ENCODE data around the gene DYSF. TPM values are rescaled to one million over a fixed set of nuclear protein-coding genes. Genes with fewer than 3 reads are reported as not detected.

DYSF gene
- total RNA-seq, 1 experiment from 2014 or later = 0.89 TPM

- ATAC-seq = no peak
- no peaks in the 10 kb centered on the region for H3K36me3 ChIP-seq (ENCODE audit: control insufficient read depth in 1 of 2, insufficient read depth in 2 of 2, low read length in 2 of 2)
- intact Hi-C loops (cut with micrococcal nuclease) = no loop called here
- no TSS peak for BruUV-seq (replicated peaks)
- H3K4me2 ChIP-seq (ENCODE audit: low read length) = no peak overlapping the region
- no peaks in the 10 kb centered on the region for H3K9me2 ChIP-seq (ENCODE audit: insufficient read depth)
- RAD21 ChIA-PET (ENCODE audit: low non-redundant PET in 1 of 2, low total read pairs in 2 of 2, uncharacterized antibody in 2 of 2, unreplicated experiment in 2 of 2) = interaction anchor here in 1 of 2 experiments (0.7 kb wide), 1 partner anchor 1188 kb away, joined by 5 read pairs; no protein-coding TSS in a partner anchor
- TF ChIP-seq ZNF274 (IDR thresholded peaks at IDR 0.05; ENCODE audit: low read depth, low read length) (no peak), SIN3A (IDR thresholded peaks at IDR 0.05; ENCODE audit: low read depth) (no peak), MAX (IDR thresholded peaks at IDR 0.05) (no peak), TCF7L2 (IDR thresholded peaks at IDR 0.05; ENCODE audit: borderline replicate concordance, extremely low read depth, insufficient read depth, insufficient read length) (no peak), EZH2phosphoT487 (IDR thresholded peaks at IDR 0.05; ENCODE audit: borderline replicate concordance) (no peak)
- CTCF ChIA-PET = no interaction called here
- H3K27ac ChIP-seq (ENCODE audit: low read depth, low read length) = no peak overlapping the region
- H3K9ac ChIP-seq (ENCODE audit: low read length) = no peak overlapping the region
- no peak overlapping the region for H3K4me3 ChIP-seq (replicated peaks in 1 of 2; ENCODE audit: low read depth in 1 of 2, low read length in 2 of 2)
- no peak for DNase-seq (ENCODE audit: low read depth, low spot score)
- H3K27me3 ChIP-seq (ENCODE audit: insufficient read depth, low read length) = no peaks in the 10 kb centered on the region
- no peaks in the 10 kb centered on the region for H4K20me1 ChIP-seq (ENCODE audit: insufficient read depth)
- no peak overlapping the region for H2AFZ ChIP-seq (ENCODE audit: low read depth, low read length, poor library complexity, severe bottlenecking)
- POLR2A ChIA-PET = no interaction called here
- no peaks in the 10 kb centered on the region for H3K79me2 ChIP-seq (ENCODE audit: insufficient read depth, low read length)
- H3K9me3 ChIP-seq (ENCODE audit: control insufficient read depth in 1 of 2, insufficient read depth in 1 of 2, low read depth in 1 of 2, low read length in 2 of 2) = no peaks in the 10 kb centered on the region
- no peaks in the 10 kb centered on the region for H3K4me1 ChIP-seq (ENCODE audit: control insufficient read depth in 1 of 2, insufficient read depth in 2 of 2, low read length in 2 of 2)
These were observed 142.7 kb downstream of the DYSF start for GRCh38 chr2:71596011-71596410.

GRCh38 chr2:71597756-71598155 is 144.4 kb downstream of the DYSF start:
- TF ChIP-seq CEBPB (IDR thresholded peaks at IDR 0.05; ENCODE audit: low read depth) = no peak
- no peak for TF ChIP-seq RAD21 (IDR thresholded peaks at IDR 0.05; ENCODE audit: low read depth)
- no peak for TF ChIP-seq JUND (IDR thresholded peaks at IDR 0.05)
- no peak for TF ChIP-seq ELF1 (IDR thresholded peaks at IDR 0.05; ENCODE audit: borderline replicate concordance, low read depth)
- no peak for TF ChIP-seq ZFX (IDR thresholded peaks at IDR 0.05)
- TF ChIP-seq TCF7L2 (IDR thresholded peaks at IDR 0.05; ENCODE audit: borderline replicate concordance, extremely low read depth, insufficient read depth, insufficient read length) = no peak
- no peak for TF ChIP-seq ZBTB33 (IDR thresholded peaks at IDR 0.05; ENCODE audit: extremely low read depth, insufficient replicate concordance, low read length)
- TF ChIP-seq POLR2AphosphoS5 (IDR thresholded peaks at IDR 0.05; ENCODE audit: low read depth, low read length) = no peak
- POLR2A ChIA-PET = no interaction called here
- BruUV-seq (replicated peaks) = no TSS peak

More at GRCh38 chr2:71597756-71598155, 144.4 kb downstream of the DYSF start:
- H3K9me2 ChIP-seq (ENCODE audit: insufficient read depth) = no peaks in the 10 kb centered on the region
- H3K4me3 ChIP-seq (replicated peaks in 1 of 2; ENCODE audit: low read depth in 1 of 2, low read length in 2 of 2) = no peak overlapping the region
- H2AFZ ChIP-seq (ENCODE audit: low read depth, low read length, poor library complexity, severe bottlenecking) = no peak overlapping the region
- intact Hi-C loops (cut with micrococcal nuclease) = no loop called here
- DNase-seq (ENCODE audit: low read depth, low spot score) = no peak
- no peaks in the 10 kb centered on the region for H3K79me2 ChIP-seq (ENCODE audit: insufficient read depth, low read length)
- no peaks in the 10 kb centered on the region for H3K4me1 ChIP-seq (ENCODE audit: control insufficient read depth in 1 of 2, insufficient read depth in 2 of 2, low read length in 2 of 2)
- no peaks in the 10 kb centered on the region for H3K36me3 ChIP-seq (ENCODE audit: control insufficient read depth in 1 of 2, insufficient read depth in 2 of 2, low read length in 2 of 2)
- ChIA-PET CTCF (no interaction called here), RAD21 (ENCODE audit: low non-redundant PET in 1 of 2, low total read pairs in 2 of 2, uncharacterized antibody in 2 of 2, unreplicated experiment in 2 of 2) (no interaction called here)
- H3K9ac ChIP-seq (ENCODE audit: low read length) = no peak overlapping the region
- ATAC-seq = no peak
- no peak overlapping the region for H3K4me2 ChIP-seq (ENCODE audit: low read length)
- no peak overlapping the region for H3K27ac ChIP-seq (ENCODE audit: low read depth, low read length)
- no peaks in the 10 kb centered on the region for H3K9me3 ChIP-seq (ENCODE audit: control insufficient read depth in 1 of 2, insufficient read depth in 1 of 2, low read depth in 1 of 2, low read length in 2 of 2)
- H3K27me3 ChIP-seq (ENCODE audit: insufficient read depth, low read length) = no peaks in the 10 kb centered on the region
- no peaks in the 10 kb centered on the region for H4K20me1 ChIP-seq (ENCODE audit: insufficient read depth)
